H1 (cell line): ENCODE data around the gene DNASE1L1.

Experiments
- CHD2 ChIP-seq: IDR thresholded peaks from 2 replicates; pipeline ENCODE4 v1.6.1; 2012; ENCODE audit warnings: low read length, improper control_type of control experiment
- CTCF ChIP-seq, 3 experiments: IDR thresholded peaks; 1 replicate in 2 of 3; 2 replicates in 1 of 3; pipeline versions ENCODE4 v1.5.1 to v1.6.1; 2011; ENCODE audit warnings: low read length in 3 of 3, mild to moderate bottlenecking in 3 of 3, inconsistent platforms in 2 of 3, low read depth in 1 of 3, moderate library complexity in 1 of 3; ENCODE audit not compliant: insufficient read depth in 1 of 3; ENCODE audit errors: control extremely low read depth in 1 of 3
- HDAC2 ChIP-seq, 2 experiments: fragments of 300-600 bp in 1 of 2; sonication (generic) in 1 of 2; IDR thresholded peaks; 2 replicates each; pipeline ENCODE4 v1.6.1; 2011 to 2012; ENCODE audit warnings: low read depth in 2 of 2, low read length in 2 of 2, mild to moderate bottlenecking in 2 of 2, moderate library complexity in 2 of 2, borderline replicate concordance in 1 of 2, inconsistent platforms in 1 of 2
- MAFK ChIP-seq: IDR thresholded peaks from 2 replicates; pipeline ENCODE4 v1.6.1; 2012; ENCODE audit warnings: low read depth, mild to moderate bottlenecking, improper control_type of control experiment, low read length
- MAX ChIP-seq: IDR thresholded peaks from 2 replicates; pipeline ENCODE4 v1.6.1; 2012; ENCODE audit warnings: inconsistent platforms
- POLR2A ChIP-seq, 2 experiments: IDR thresholded peaks; 1 replicate in 1 of 2; 2 replicates in 1 of 2; pipeline ENCODE4 v1.6.1; 2011; ENCODE audit warnings: low read depth in 2 of 2, low read length in 2 of 2, mild to moderate bottlenecking in 2 of 2; ENCODE audit errors: control extremely low read depth in 1 of 2
- POLR2AphosphoS5 ChIP-seq: IDR thresholded peaks from 2 replicates; pipeline ENCODE4 v1.6.1; 2011; ENCODE audit warnings: low read depth, low read length
- RAD21 ChIP-seq, 2 experiments: IDR thresholded peaks in 1 of 2; conservative IDR thresholded peaks in 1 of 2; 2 replicates each; pipeline ENCODE4 v1.6.1; 2011; ENCODE audit warnings: low read depth in 2 of 2, low read length in 2 of 2, improper control_type of control experiment in 1 of 2, inconsistent platforms in 1 of 2, mild to moderate bottlenecking in 1 of 2, moderate library complexity in 1 of 2
- RBBP5 ChIP-seq: IDR thresholded peaks from 2 replicates; pipeline ENCODE4 v1.7.1; 2012; ENCODE audit warnings: low read depth, mild to moderate bottlenecking, inconsistent platforms, low read length, moderate library complexity, borderline replicate concordance
- SRF ChIP-seq: IDR thresholded peaks from 2 replicates; pipeline ENCODE4 v1.6.1; 2011; ENCODE audit warnings: mild to moderate bottlenecking, low read depth, low read length, moderate library complexity
- TBP ChIP-seq: IDR thresholded peaks from 2 replicates; pipeline ENCODE4 v1.6.1; 2011; ENCODE audit warnings: low read depth, low read length, improper control_type of control experiment
- ZNF274 ChIP-seq: IDR thresholded peaks from 2 replicates; pipeline ENCODE4 v1.7.0; 2012; ENCODE audit warnings: low read length, borderline replicate concordance; ENCODE audit errors: extremely low read depth

DNA sequence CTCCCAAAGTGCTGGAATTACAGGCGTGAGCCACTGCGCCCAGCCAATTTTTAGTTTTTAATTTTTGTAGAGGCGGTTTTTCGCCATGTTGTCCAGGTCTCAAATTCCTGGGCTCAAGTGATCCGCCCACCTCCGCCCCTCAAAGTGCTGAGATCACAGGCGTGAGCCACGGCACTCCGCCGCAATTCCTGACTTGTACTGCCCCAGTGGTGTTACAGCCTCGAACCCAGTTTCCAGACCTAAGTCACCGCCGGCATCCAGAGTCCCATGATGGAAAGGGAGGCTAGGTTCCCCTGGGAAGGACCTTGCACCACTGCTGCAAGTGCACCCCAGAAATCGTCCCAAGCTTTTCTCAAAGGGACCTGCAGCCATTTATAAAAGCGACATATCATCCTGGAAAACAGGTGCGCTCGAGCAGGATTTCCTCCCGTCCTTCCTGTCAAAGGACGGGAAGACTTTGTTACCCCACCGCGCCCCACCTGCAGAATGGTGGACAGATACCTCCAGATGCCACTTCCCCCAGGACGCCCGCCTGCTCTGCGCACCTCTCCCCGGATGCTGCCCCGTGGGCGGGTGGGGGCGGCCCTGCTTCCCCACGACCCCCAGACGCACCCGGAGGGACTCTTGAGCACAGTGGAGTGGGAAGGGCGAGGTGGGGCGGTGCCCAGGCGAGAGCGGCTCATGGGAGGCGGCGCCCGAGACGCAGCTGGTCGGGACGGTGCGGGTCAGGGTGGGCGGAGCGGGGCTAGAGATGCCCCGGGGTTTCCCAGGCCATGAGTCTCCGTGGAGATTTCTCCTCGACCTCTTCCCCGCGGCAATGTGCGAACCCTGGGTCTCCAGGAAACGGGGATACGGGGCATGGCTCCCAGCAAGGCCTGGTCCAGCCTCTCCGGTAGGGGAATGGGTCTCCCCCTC, 11.8 kb downstream of the DNASE1L1 start:
- TF ChIP-seq POLR2AphosphoS5 (peak; percentile 41; the same call in 1 of the 2 replicates), CHD2 (no peak), TBP (no peak), MAX (0 out of 2 replicates have a peak, but pooled peaks have one; percentile 1), CTCF (IDR thresholded peaks at IDR 0.05; ENCODE audit: control extremely low read depth in 1 of 3, insufficient read depth in 1 of 3, low read depth in 1 of 3, low read length in 3 of 3) (no peak), RBBP5 (no peak), HDAC2 (IDR thresholded peaks at IDR 0.05; ENCODE audit: borderline replicate concordance in 1 of 2, low read depth in 2 of 2, low read length in 2 of 2) (no peak), SRF (no peak), ZNF274 (no peak), RAD21 (IDR thresholded peaks at IDR 0.05 in 1 of 2, conservative IDR thresholded peaks at IDR 0.05 in 1 of 2; ENCODE audit: low read depth in 2 of 2, low read length in 2 of 2) (no peak), MAFK (no peak), POLR2A (IDR thresholded peaks at IDR 0.05; ENCODE audit: control extremely low read depth in 1 of 2, low read depth in 2 of 2, low read length in 2 of 2) (no peak)
